ENCODE measurements around the gene NR5A2.

- TF ChIP-seq FOXM1 (IDR thresholded peaks at IDR 0.05; ENCODE audit: borderline replicate concordance) (no peak), ELF4 (IDR thresholded peaks at IDR 0.05) (no peak), LEF1 (IDR thresholded peaks at IDR 0.05; ENCODE audit: borderline replicate concordance) (no peak), FOXK2 (IDR thresholded peaks at IDR 0.05) (no peak), TARDBP (IDR thresholded peaks at IDR 0.05) (no peak), CTBP1 (IDR thresholded peaks at IDR 0.05; ENCODE audit: borderline replicate concordance) (no peak), SP1 (IDR thresholded peaks at IDR 0.05) (no peak), BHLHE40 (IDR thresholded peaks at IDR 0.05; ENCODE audit: borderline replicate concordance) (no peak), SUZ12 (IDR thresholded peaks at IDR 0.05) (no peak)
These were observed 154.4 kb downstream of the NR5A2 start for GRCh38 chr1:200181861-200182260.

All from HEK293T (cell line).